ENCODE results near the gene VPS51.
A peak's percentile ranks its signal among the peaks of the same experiment; 100 is the strongest.

The VPS51 gene

DNA sequence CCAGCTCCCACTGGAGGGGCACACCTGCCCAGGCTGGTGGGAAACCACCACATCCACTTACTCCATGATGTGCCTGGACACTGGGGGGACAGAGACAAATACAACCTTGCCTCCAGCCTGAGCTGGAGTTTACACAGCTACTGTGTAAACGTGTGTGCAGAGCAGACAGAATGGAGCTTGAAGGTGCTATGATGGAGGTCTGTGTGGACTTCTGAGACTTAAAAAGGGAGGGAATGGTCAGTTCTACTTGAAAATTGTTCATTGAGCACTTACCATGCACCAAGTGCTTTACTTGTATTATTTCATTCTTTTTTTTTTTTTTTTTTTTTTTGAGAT is 23.4 kb upstream of the VPS51 start:
- H3K27ac ChIP-seq = no peak overlapping the region
- TF ChIP-seq, protein P1, sequence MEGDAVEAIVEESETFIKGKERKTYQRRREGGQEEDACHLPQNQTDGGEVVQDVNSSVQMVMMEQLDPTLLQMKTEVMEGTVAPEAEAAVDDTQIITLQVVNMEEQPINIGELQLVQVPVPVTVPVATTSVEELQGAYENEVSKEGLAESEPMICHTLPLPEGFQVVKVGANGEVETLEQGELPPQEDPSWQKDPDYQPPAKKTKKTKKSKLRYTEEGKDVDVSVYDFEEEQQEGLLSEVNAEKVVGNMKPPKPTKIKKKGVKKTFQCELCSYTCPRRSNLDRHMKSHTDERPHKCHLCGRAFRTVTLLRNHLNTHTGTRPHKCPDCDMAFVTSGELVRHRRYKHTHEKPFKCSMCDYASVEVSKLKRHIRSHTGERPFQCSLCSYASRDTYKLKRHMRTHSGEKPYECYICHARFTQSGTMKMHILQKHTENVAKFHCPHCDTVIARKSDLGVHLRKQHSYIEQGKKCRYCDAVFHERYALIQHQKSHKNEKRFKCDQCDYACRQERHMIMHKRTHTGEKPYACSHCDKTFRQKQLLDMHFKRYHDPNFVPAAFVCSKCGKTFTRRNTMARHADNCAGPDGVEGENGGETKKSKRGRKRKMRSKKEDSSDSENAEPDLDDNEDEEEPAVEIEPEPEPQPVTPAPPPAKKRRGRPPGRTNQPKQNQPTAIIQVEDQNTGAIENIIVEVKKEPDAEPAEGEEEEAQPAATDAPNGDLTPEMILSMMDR (conservative IDR thresholded peaks at IDR 0.05) = no peak
- no peak for TF ChIP-seq ZFX (IDR thresholded peaks at IDR 0.05)

DNA sequence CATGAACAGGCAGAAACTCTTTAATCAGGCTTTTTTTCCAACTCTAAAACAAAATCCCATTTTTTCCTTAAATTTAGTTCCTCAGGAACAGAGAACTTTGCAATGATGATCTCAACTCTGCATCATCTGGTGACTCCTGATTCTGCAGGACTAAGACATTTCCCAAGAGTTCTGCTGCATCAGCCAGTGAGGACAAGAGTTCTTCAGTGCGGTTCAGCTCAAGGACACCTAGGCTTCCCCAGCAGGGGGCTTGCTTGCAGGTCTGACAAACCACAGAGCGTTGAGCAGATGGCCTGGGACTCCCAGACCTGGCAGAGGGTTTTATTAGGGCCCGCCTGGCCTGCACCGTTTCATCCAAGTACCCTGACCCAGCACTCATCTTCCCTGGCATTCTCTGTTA is 18.6 kb upstream of the VPS51 start:
- no peak overlapping the region for H3K27ac ChIP-seq

DNA sequence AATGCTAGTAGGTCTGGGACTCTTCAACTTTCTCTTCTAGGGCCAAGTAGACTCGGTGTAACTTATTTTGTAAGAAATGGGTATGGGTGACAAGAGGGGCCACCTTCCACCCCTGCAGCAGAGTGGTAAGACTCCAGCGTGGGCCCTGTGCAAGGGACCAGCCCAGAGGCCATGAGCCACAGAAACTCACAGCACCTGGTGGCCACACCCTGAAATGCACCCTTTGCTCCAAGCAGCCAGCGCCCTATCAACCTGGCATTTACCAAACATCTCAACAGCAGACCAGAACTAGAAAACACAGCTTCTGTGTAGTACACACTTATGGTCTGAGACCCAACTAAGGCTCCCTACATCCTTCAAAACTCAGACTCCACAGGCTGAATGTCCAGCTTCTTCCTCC is 17.9 kb upstream of the VPS51 start:
- no peak overlapping the region for H3K27ac ChIP-seq
- no peak for TF ChIP-seq ZFX (IDR thresholded peaks at IDR 0.05)
- TF ChIP-seq, protein P1 (conservative IDR thresholded peaks at IDR 0.05) = peak; percentile 78

More for the DNA sequence above, 18.6 kb upstream of the VPS51 start:
- TF ChIP-seq, protein P1 (conservative IDR thresholded peaks at IDR 0.05) = no peak
- TF ChIP-seq ZFX (IDR thresholded peaks at IDR 0.05) = no peak

DNA sequence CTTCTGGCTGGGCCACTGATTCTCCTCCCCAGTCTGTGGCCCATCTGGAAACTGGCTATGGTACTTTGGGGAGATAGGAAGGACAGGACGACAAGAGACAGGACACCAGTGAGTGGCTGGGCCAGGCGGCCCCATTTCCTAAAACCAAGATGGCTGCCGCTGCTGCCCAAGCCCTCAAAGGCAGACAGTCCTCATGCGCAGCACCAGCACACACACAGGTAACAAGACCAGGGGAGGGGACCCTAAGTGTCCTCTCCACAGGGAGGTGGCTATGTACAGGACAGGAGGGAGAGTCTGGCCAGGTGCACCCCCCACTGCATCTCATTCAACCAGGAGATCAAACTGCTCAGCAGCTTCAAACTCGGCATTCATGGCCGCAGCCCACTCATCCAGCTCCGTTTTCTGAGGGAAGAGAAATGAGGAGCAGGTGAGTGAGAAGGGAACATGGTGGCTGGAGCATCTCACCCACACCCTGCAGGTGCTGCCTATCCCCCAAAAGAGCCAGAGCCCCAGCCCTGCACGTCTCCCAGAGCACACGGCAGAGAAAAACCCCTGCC is 17.1 kb upstream of the VPS51 start:
- TF ChIP-seq, protein P1 (conservative IDR thresholded peaks at IDR 0.05) = no peak
- no peak for TF ChIP-seq ZFX (IDR thresholded peaks at IDR 0.05)
- no peak overlapping the region for H3K27ac ChIP-seq

DNA sequence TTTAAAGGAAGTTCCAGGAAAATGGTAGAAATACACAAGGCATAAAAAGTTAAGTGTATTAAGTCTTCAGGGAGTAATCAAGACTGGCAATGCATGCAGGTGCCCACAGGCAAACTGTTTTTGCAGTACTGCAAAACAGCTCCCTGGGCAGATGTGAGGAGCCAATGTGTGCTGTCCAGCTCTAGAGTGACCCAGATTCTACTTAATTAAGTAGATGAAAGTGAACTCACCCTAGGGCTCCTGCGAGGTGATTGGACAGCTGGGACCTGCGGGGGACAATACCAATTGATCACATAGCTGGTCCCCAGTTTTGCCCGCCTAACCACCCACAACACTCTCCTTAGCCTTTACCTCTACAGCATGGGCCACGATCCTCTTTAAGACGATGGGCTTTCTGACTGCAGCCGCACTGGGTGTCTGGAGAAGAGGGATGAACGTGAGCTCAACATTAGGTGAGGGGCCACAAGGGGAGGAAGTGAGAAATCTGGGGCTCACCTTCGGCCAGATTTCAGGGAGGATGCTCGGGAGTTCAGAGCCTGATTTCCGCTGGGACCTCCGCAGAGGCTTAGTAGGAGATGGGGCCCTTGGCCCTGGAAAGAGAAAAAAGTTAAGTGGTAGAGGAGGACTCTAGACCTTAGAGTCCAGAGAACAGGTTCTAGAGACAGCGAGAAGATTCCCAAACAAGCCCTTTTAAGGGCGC is 12.7 kb upstream of the VPS51 start:
- peak overlapping the region; percentile 91 for H3K27ac ChIP-seq
- TF ChIP-seq, protein P1 (conservative IDR thresholded peaks at IDR 0.05) = no peak

DNA sequence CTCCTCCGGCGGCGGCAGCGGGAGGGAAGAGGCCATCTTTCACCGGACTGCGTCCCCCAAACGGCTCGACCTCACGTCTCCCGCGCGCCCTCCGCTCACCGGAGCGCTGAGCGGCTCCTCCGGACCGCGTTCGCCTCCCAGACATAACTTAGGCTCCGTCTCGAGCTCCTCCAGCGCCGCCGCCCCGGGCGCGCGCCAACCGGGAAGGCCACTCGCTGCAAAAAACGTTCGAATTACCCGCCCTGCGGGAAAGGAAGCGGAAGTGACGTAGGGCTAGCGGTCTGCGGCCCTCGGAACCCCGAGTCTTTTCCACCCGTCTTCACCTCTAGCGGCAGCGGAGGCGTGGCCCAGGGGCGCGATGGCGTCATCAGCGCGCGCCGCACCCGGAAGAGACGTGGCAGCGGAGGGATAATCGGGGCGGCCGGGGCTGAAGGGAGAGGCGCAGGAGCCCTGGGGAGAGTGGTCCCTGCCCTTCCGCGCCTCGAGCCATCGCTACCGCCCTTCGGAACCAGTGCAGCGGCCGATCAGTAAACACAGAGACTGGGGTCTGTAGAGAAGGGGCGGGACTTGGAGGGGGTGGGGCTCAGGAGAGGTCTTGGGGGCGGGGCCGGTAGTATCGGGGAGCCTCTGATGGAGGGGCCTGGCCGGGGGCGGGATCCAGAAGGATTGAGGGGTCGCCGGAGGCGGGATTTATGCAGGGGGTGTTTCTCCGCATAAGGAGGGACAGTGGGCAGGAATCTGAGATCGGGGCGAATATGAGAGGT is 12.0 kb upstream of the VPS51 start, which contains the start of the genes CDCA5 and ZFPL1:
TSS of gene CDCA5 (minus strand) at position 207 of the 764 bp plus-strand sequence. CDS start at position 145, 62 bp downstream.
TSS of gene ZFPL1 (plus strand) at position 389 of the 764 bp plus-strand sequence. CDS start 477 bp downstream, outside the sequence.
- TF ChIP-seq, protein P1 (conservative IDR thresholded peaks at IDR 0.05) = no peak
- peak; percentile 53; the same call in 1 of the 2 replicates for TF ChIP-seq ZFX (IDR thresholded peaks at IDR 0.05)

More for the DNA sequence above, 12.0 kb upstream of the VPS51 start, which contains the start of the genes CDCA5 and ZFPL1:
- peak within 1 kb of the TSS; percentile 91 for H3K27ac ChIP-seq
